Neuronal stem cell (in vitro differentiated cells): ENCODE measurements around the gene TCIRG1. TPM values are rescaled to one million over a fixed set of nuclear protein-coding genes. Genes with fewer than 3 reads are reported as not detected.
A peak's percentile ranks its signal among the peaks of the same experiment; 100 is the strongest.
"Not testable (repeated sequence)": the region's sequence is repeated elsewhere in the genome, so short reads cannot be mapped to it uniquely, and the experiment has no call there.

ENCODE experiments used
- DNase-seq: peaks from one replicate; pipeline ENCODE4 v3.0.0-alpha.2; 2013; ENCODE audit warnings: low spot score
- H2AFZ ChIP-seq: one replicate; pipeline ENCODE4 v1.6.1; 2013; ENCODE audit warnings: mild to moderate bottlenecking, low read length, inconsistent platforms
- H2AK5ac ChIP-seq: 2 replicates; pipeline ENCODE4 v1.6.1; 2013; ENCODE audit warnings: low read depth, mild to moderate bottlenecking, inconsistent platforms, low read length, moderate library complexity, mixed read lengths
- H2BK120ac ChIP-seq: 2 replicates; pipeline ENCODE4 v1.6.1; 2013; ENCODE audit warnings: low read depth, mild to moderate bottlenecking, inconsistent platforms, low read length, moderate library complexity, mixed read lengths
- H2BK12ac ChIP-seq: one replicate; pipeline ENCODE4 v1.6.1; 2013; ENCODE audit warnings: low read length, inconsistent platforms
- H2BK15ac ChIP-seq: 2 replicates; pipeline ENCODE4 v1.6.1; 2013; ENCODE audit warnings: mild to moderate bottlenecking, low read length, inconsistent platforms, mixed read lengths
- H2BK5ac ChIP-seq: one replicate; pipeline ENCODE4 v1.6.1; 2013; ENCODE audit warnings: inconsistent platforms, mild to moderate bottlenecking, low read length, moderate library complexity
- H3K14ac ChIP-seq: one replicate; pipeline ENCODE4 v1.6.1; 2013; ENCODE audit warnings: low read length, inconsistent platforms
- H3K18ac ChIP-seq: 2 replicates; pipeline ENCODE4 v1.6.1; 2013; ENCODE audit warnings: low read length, inconsistent platforms
- H3K23ac ChIP-seq: 2 replicates; pipeline ENCODE4 v1.6.1; 2013; ENCODE audit warnings: low read depth, mild to moderate bottlenecking, mixed read lengths, low read length, inconsistent platforms; ENCODE audit not compliant: poor library complexity
- H3K27ac ChIP-seq: replicated peaks from 3 replicates; pipeline ENCODE4 v1.5.1; 2013; ENCODE audit warnings: low read length, inconsistent platforms
- H3K27me3 ChIP-seq, 3 experiments: 2 replicates each; pipeline ENCODE4 v1.6.1; 2013; ENCODE audit warnings: low read length in 3 of 3, mild to moderate bottlenecking in 2 of 3, inconsistent platforms in 1 of 3, low read depth in 1 of 3, mixed read lengths in 1 of 3, moderate library complexity in 1 of 3; ENCODE audit not compliant: control insufficient read depth in 3 of 3, insufficient read depth in 3 of 3
- H3K36me3 ChIP-seq, 2 donors: replicated peaks in 1 of 2; 2 replicates each; pipeline ENCODE4 v1.6.1; 2013; ENCODE audit warnings: low read length in 2 of 2; ENCODE audit not compliant: control insufficient read depth in 2 of 2, insufficient read depth in 2 of 2
- H3K4ac ChIP-seq: 2 replicates; pipeline ENCODE4 v1.6.1; 2013; ENCODE audit warnings: inconsistent platforms, mild to moderate bottlenecking, low read length, moderate library complexity
- H3K4me1 ChIP-seq, 2 donors: 1 replicate in 1 of 2; 2 replicates in 1 of 2; pipeline ENCODE4 v1.6.1; 2013; ENCODE audit warnings: low read length in 2 of 2, low read depth in 1 of 2; ENCODE audit not compliant: control insufficient read depth in 2 of 2, insufficient read depth in 1 of 2
- H3K4me2 ChIP-seq: one replicate; pipeline ENCODE4 v1.6.1; 2013; ENCODE audit warnings: mild to moderate bottlenecking, low read length, inconsistent platforms; ENCODE audit not compliant: insufficient read depth, poor library complexity, severe bottlenecking
- H3K4me3 ChIP-seq, 2 donors: 2 replicates each; pipeline ENCODE4 v1.5.1; 2013; ENCODE audit warnings: low read length in 2 of 2, mild to moderate bottlenecking in 2 of 2, inconsistent platforms in 1 of 2, moderate library complexity in 1 of 2
- H3K79me1 ChIP-seq: one replicate; pipeline ENCODE4 v1.6.1; 2013; ENCODE audit warnings: low read depth, mild to moderate bottlenecking, inconsistent platforms, low read length, moderate library complexity
- H3K9ac ChIP-seq: one replicate; pipeline ENCODE4 v1.6.1; 2013; ENCODE audit warnings: mild to moderate bottlenecking, low read depth, low read length, inconsistent platforms; ENCODE audit not compliant: poor library complexity
- H3K9me3 ChIP-seq, 2 donors: replicated peaks in 1 of 2; 2 replicates each; pipeline versions ENCODE3 to v1.6.1; 2013; ENCODE audit warnings: low read length in 2 of 2, mild to moderate bottlenecking in 2 of 2, inconsistent platforms in 1 of 2, low read depth in 1 of 2, mixed read lengths in 1 of 2, moderate library complexity in 1 of 2; ENCODE audit not compliant: control insufficient read depth in 2 of 2, insufficient read depth in 1 of 2
- H4K8ac ChIP-seq: one replicate; pipeline ENCODE4 v1.6.1; 2013; ENCODE audit warnings: low read depth, mild to moderate bottlenecking, inconsistent platforms, low read length, moderate library complexity
- H4K91ac ChIP-seq: one replicate; pipeline ENCODE4 v1.6.1; 2013; ENCODE audit warnings: low read length, low read depth, mild to moderate bottlenecking, inconsistent platforms; ENCODE audit not compliant: poor library complexity
- WGBS, 2 donors: extraction: QIAGEN DNeasy Blood & Tissue Kit; methylation state at CpG; one replicate each; pipeline ENCODE4 v1.1.7; 2013; ENCODE audit warnings: missing lambda C conversion rate in 2 of 2, mixed read lengths in 1 of 2; ENCODE audit not compliant: insufficient read length in 2 of 2, insufficient replicate concordance in 1 of 2; ENCODE audit errors: extremely low coverage in 2 of 2; 5-methylcytosine and 5-hydroxymethylcytosine counted together
- polyA plus RNA-seq, 2 experiments: library from polyadenylated mRNA; stranded (reverse); fragments of 200-250 nt; gene quantifications; one replicate each; pipeline ENCODE4 v1.2.3, GENCODE V29; 2013

The TCIRG1 gene
- polyA plus RNA-seq (2013, experiment 1 of 2), result 5.7 TPM
- polyA plus RNA-seq (2013, experiment 2 of 2), result 4.8 TPM

GRCh38 chr11:68038718-68039525 lies at the start of gene TCIRG1:
TSS of gene TCIRG1 (plus strand) at chr11:68039025. CDS start at chr11:68041272, 2,247 bp downstream.
- peaks cover 7 to 21% of the 10 kb centered on the region in 2 donors for H3K36me3 ChIP-seq
- H3K23ac ChIP-seq, result peak within 1 kb of the TSS; percentile 66
- H3K79me1 ChIP-seq, result peaks cover 4% of the 10 kb centered on the region
- H4K8ac ChIP-seq, result peak within 1 kb of the TSS; percentile 68
- peak; percentile 35 for DNase-seq
- H3K27me3 ChIP-seq, result no peaks in the 10 kb centered on the region
- peak within 1 kb of the TSS; percentile 88 for H3K9ac ChIP-seq
- H3K4me2 ChIP-seq, result peak within 1 kb of the TSS; percentile 48
- H4K91ac ChIP-seq, result no peak within 1 kb of the TSS
- H2AK5ac ChIP-seq, result peak within 1 kb of the TSS; percentile 98
- peaks cover 13 to 34% of the 10 kb centered on the region in 2 donors for H3K4me1 ChIP-seq
- H2AFZ ChIP-seq, result peak within 1 kb of the TSS; percentile 88
- peak within 1 kb of the TSS; percentile 86 for H3K14ac ChIP-seq
- WGBS, 2 donors, result no CpG with 5 or more reads among the region's 51 CpGs
- peak within 1 kb of the TSS in 1 of 2 donors; percentile 56 for H3K4me3 ChIP-seq
- peak within 1 kb of the TSS; percentile 42 for H2BK5ac ChIP-seq
- no peaks in the 10 kb centered on the region for H3K9me3 ChIP-seq
- peak within 1 kb of the TSS; percentile 95 for H3K18ac ChIP-seq
- peak within 1 kb of the TSS; percentile 26 for H2BK120ac ChIP-seq
- peak within 1 kb of the TSS; percentile 34 for H2BK12ac ChIP-seq
- H3K4ac ChIP-seq, result peak within 1 kb of the TSS; percentile 85
- no peak within 1 kb of the TSS for H3K27ac ChIP-seq
- H2BK15ac ChIP-seq, result peak within 1 kb of the TSS; percentile 98

GRCh38 chr11:67990546-67991346 lies 48.1 kb upstream of the TCIRG1 start:
- Histone ChIP-seq H3K4me2 (peak overlapping the region; percentile 49), H3K18ac (peak overlapping the region; percentile 71), H3K23ac (peak overlapping the region; percentile 43), H3K4me3 (peak overlapping the region in 1 of 2 donors; percentile 33)
- not testable (repeated sequence) for H3K4ac ChIP-seq, H3K14ac ChIP-seq, H3K27ac ChIP-seq, H3K79me1 ChIP-seq, H3K27me3 ChIP-seq, H4K8ac ChIP-seq, H3K9ac ChIP-seq, H2AFZ ChIP-seq, H2BK15ac ChIP-seq, H3K4me1 ChIP-seq, H4K91ac ChIP-seq, H2BK12ac ChIP-seq, DNase-seq, H2BK5ac ChIP-seq, H2BK120ac ChIP-seq, H3K36me3 ChIP-seq, H2AK5ac ChIP-seq, H3K9me3 ChIP-seq
- no CpG with 5 or more reads among the region's 58 CpGs for WGBS, 2 donors

- not testable (repeated sequence) for H2BK12ac ChIP-seq, H3K4ac ChIP-seq, H2BK120ac ChIP-seq, H3K9ac ChIP-seq, H3K27ac ChIP-seq, H2BK15ac ChIP-seq, H2AK5ac ChIP-seq, H3K27me3 ChIP-seq, H3K9me3 ChIP-seq, H3K4me1 ChIP-seq, H2BK5ac ChIP-seq, DNase-seq, H4K91ac ChIP-seq, H3K4me3 ChIP-seq, H3K23ac ChIP-seq, H4K8ac ChIP-seq, H2AFZ ChIP-seq, H3K14ac ChIP-seq, H3K79me1 ChIP-seq, H3K36me3 ChIP-seq
- no CpG with 5 or more reads among the region's 70 CpGs for WGBS, 2 donors
- H3K18ac ChIP-seq, result peak overlapping the region; percentile 71
- peak overlapping the region; percentile 49 for H3K4me2 ChIP-seq
Observed at GRCh38 chr11:67991347-67992121, 47.3 kb upstream of the TCIRG1 start.
